ENCODE measurements around the gene MPL. TPM values are rescaled to one million over a fixed set of nuclear protein-coding genes. Genes with fewer than 3 reads are reported as not detected.

The MPL gene
- total and polyA plus RNA-seq, 2 of the 13 experiments (the other 11 are each of a cell fraction or from before 2014, with no cell fraction given) = not detected

DNA sequence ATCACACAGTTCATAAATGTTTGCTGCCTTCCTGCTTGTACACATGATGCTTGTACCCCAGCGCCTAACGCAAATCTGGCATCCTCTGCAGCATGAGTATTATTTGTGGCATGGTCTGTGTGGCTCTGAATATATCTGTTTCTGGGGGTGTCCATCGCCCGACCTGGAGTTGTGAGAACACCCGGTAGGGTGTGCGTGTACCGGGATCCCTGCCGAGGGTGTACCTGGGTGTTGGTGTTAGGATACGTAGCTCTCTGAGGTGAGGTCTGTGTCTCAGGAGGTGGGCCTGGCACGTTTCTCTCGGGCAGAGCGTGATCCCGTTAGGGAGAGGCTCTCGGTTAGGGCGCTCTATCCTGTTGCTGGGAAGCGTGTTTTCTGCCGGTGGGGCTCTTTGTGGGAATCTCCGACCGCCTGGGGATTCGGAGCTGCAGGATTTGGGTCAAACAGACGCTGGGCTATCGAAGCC is 10.8 kb downstream of the MPL start (continued):
- no peak for TF ChIP-seq ASH2L (IDR thresholded peaks at IDR 0.05; ENCODE audit: insufficient read length, low read depth, low read length)
- no peak for TF ChIP-seq CHCHD3 (CRISPR knock-in tag; IDR thresholded peaks at IDR 0.05)
- no peak for TF ChIP-seq ARID2 (CRISPR knock-in tag; IDR thresholded peaks at IDR 0.05; ENCODE audit: borderline replicate concordance)
- no peak for TF ChIP-seq XBP1 (CRISPR knock-in tag; IDR thresholded peaks at IDR 0.05)
- no peak for TF ChIP-seq ZNF552 (CRISPR knock-in tag; IDR thresholded peaks at IDR 0.05; ENCODE audit: borderline replicate concordance)
- TF ChIP-seq, protein P1, sequence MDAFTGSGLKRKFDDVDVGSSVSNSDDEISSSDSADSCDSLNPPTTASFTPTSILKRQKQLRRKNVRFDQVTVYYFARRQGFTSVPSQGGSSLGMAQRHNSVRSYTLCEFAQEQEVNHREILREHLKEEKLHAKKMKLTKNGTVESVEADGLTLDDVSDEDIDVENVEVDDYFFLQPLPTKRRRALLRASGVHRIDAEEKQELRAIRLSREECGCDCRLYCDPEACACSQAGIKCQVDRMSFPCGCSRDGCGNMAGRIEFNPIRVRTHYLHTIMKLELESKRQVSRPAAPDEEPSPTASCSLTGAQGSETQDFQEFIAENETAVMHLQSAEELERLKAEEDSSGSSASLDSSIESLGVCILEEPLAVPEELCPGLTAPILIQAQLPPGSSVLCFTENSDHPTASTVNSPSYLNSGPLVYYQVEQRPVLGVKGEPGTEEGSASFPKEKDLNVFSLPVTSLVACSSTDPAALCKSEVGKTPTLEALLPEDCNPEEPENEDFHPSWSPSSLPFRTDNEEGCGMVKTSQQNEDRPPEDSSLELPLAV (CRISPR knock-in tag; conservative IDR thresholded peaks at IDR 0.05; ENCODE audit: low read depth) = no peak
- TF ChIP-seq SIX1 (CRISPR knock-in tag; IDR thresholded peaks at IDR 0.05; ENCODE audit: borderline replicate concordance) = no peak
- 0 out of 2 replicates have a peak, but pooled peaks have one; percentile 11 for TF ChIP-seq ZBTB7A (CRISPR knock-in tag; IDR thresholded peaks at IDR 0.05)
- TF ChIP-seq, protein P2, sequence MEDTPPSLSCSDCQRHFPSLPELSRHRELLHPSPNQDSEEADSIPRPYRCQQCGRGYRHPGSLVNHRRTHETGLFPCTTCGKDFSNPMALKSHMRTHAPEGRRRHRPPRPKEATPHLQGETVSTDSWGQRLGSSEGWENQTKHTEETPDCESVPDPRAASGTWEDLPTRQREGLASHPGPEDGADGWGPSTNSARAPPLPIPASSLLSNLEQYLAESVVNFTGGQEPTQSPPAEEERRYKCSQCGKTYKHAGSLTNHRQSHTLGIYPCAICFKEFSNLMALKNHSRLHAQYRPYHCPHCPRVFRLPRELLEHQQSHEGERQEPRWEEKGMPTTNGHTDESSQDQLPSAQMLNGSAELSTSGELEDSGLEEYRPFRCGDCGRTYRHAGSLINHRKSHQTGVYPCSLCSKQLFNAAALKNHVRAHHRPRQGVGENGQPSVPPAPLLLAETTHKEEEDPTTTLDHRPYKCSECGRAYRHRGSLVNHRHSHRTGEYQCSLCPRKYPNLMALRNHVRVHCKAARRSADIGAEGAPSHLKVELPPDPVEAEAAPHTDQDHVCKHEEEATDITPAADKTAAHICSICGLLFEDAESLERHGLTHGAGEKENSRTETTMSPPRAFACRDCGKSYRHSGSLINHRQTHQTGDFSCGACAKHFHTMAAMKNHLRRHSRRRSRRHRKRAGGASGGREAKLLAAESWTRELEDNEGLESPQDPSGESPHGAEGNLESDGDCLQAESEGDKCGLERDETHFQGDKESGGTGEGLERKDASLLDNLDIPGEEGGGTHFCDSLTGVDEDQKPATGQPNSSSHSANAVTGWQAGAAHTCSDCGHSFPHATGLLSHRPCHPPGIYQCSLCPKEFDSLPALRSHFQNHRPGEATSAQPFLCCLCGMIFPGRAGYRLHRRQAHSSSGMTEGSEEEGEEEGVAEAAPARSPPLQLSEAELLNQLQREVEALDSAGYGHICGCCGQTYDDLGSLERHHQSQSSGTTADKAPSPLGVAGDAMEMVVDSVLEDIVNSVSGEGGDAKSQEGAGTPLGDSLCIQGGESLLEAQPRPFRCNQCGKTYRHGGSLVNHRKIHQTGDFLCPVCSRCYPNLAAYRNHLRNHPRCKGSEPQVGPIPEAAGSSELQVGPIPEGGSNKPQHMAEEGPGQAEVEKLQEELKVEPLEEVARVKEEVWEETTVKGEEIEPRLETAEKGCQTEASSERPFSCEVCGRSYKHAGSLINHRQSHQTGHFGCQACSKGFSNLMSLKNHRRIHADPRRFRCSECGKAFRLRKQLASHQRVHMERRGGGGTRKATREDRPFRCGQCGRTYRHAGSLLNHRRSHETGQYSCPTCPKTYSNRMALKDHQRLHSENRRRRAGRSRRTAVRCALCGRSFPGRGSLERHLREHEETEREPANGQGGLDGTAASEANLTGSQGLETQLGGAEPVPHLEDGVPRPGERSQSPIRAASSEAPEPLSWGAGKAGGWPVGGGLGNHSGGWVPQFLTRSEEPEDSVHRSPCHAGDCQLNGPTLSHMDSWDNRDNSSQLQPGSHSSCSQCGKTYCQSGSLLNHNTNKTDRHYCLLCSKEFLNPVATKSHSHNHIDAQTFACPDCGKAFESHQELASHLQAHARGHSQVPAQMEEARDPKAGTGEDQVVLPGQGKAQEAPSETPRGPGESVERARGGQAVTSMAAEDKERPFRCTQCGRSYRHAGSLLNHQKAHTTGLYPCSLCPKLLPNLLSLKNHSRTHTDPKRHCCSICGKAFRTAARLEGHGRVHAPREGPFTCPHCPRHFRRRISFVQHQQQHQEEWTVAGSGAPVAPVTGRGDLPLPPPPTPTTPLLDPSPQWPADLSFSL (CRISPR knock-in tag; IDR thresholded peaks at IDR 0.05) = no peak
- no peak; the same call in 1 of the 2 replicates for TF ChIP-seq ZNF790 (CRISPR knock-in tag; IDR thresholded peaks at IDR 0.05; ENCODE audit: borderline replicate concordance)
- TF ChIP-seq KDM1A (CRISPR knock-in tag; IDR thresholded peaks at IDR 0.05) = no peak
- TF ChIP-seq ZNF772 (CRISPR knock-in tag; IDR thresholded peaks at IDR 0.05) = no peak
- TF ChIP-seq, protein P3, sequence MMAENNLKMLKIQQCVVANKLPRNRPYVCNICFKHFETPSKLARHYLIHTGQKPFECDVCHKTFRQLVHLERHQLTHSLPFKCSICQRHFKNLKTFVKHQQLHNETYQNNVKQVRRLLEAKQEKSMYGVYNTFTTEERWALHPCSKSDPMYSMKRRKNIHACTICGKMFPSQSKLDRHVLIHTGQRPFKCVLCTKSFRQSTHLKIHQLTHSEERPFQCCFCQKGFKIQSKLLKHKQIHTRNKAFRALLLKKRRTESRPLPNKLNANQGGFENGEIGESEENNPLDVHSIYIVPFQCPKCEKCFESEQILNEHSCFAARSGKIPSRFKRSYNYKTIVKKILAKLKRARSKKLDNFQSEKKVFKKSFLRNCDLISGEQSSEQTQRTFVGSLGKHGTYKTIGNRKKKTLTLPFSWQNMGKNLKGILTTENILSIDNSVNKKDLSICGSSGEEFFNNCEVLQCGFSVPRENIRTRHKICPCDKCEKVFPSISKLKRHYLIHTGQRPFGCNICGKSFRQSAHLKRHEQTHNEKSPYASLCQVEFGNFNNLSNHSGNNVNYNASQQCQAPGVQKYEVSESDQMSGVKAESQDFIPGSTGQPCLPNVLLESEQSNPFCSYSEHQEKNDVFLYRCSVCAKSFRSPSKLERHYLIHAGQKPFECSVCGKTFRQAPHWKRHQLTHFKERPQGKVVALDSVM (CRISPR knock-in tag; IDR thresholded peaks at IDR 0.05) = no peak
- TF ChIP-seq KLF13 (CRISPR knock-in tag; IDR thresholded peaks at IDR 0.05) = no peak
- TF ChIP-seq HNF4G (IDR thresholded peaks at IDR 0.05; ENCODE audit: borderline replicate concordance, low read depth, low read length) = no peak
- TF ChIP-seq HNF4G (CRISPR knock-in tag; IDR thresholded peaks at IDR 0.05; ENCODE audit: borderline replicate concordance, low read depth) = no peak
- no peak for TF ChIP-seq NR2F1 (CRISPR knock-in tag; IDR thresholded peaks at IDR 0.05)
- TF ChIP-seq, protein P4, sequence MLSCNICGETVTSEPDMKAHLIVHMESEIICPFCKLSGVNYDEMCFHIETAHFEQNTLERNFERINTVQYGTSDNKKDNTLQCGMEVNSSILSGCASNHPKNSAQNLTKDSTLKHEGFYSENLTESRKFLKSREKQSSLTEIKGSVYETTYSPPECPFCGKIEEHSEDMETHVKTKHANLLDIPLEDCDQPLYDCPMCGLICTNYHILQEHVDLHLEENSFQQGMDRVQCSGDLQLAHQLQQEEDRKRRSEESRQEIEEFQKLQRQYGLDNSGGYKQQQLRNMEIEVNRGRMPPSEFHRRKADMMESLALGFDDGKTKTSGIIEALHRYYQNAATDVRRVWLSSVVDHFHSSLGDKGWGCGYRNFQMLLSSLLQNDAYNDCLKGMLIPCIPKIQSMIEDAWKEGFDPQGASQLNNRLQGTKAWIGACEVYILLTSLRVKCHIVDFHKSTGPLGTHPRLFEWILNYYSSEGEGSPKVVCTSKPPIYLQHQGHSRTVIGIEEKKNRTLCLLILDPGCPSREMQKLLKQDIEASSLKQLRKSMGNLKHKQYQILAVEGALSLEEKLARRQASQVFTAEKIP (CRISPR knock-in tag; IDR thresholded peaks at IDR 0.05; ENCODE audit: borderline replicate concordance) = 0 out of 2 replicates have a peak, but pooled peaks have one; percentile 59

Measured in HepG2 (cell line).